GM18502 (cell line): Measurements from ENCODE around the gene ZNF496.
"Not testable (repeated sequence)": the region's sequence is repeated elsewhere in the genome, so short reads cannot be mapped to it uniquely, and the experiment has no call there.

Source experiments
- ATAC-seq: cut with Tn5 transposase; IDR thresholded peaks from one replicate; pipeline ENCODE4 v1.9.1; 2021; ENCODE audit warnings: mild to moderate bottlenecking; ENCODE audit not compliant: unreplicated experiment, poor library complexity

ZNF496 gene

GRCh38 chr1:247255772-247256171 lies 75.9 kb downstream of the ZNF496 start, which contains the start of gene VN1R5:
VN1R5 (plus strand) TSS chr1:247256072.
- ATAC-seq: not testable (repeated sequence)

DNA sequence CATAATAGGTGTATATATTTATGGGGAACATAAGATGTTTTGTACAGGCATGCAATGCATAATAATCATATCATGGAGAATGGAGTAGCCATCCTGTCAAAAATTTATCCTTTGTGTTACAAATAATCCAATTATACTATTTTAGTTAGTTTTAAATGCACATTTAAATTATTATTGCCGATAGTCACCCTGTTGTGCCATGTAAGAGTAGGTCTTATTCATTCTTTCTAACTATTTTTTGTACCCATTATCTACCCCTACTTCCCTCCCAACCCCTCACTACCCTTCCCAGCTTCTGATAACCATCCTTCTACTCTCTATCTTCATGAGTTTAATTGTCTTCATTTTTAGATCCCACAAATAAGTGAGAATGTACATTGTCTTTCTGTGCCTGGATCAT lies 84.1 kb downstream of the ZNF496 start:
- ATAC-seq: no peak
